Thymus (tissue), 11 donors: Measurements from ENCODE around the gene ZMIZ2. TPM values are rescaled to one million over a fixed set of nuclear protein-coding genes. Genes with fewer than 3 reads are reported as not detected.

Experiments used
- DNase-seq, 9 donors: peaks; one replicate each; pipeline ENCODE4 v3.0.0-alpha.2; 2013; ENCODE audit warnings: low spot score in 9 of 9, low read depth in 6 of 9, missing footprints in 1 of 9
- H3K27ac ChIP-seq, 2 donors: one replicate each; pipeline ENCODE4 v1.5.1; 2013; ENCODE audit warnings: control low read depth in 1 of 2, low read depth in 1 of 2, low read length in 1 of 2, mild to moderate bottlenecking in 1 of 2, moderate library complexity in 1 of 2
- H3K27me3 ChIP-seq, 2 donors: one replicate each; pipeline ENCODE4 v1.5.1; 2013; ENCODE audit warnings: low read length in 1 of 2; ENCODE audit not compliant: control insufficient read depth in 2 of 2, insufficient read depth in 1 of 2
- H3K36me3 ChIP-seq, 2 donors: one replicate each; pipeline ENCODE4 v1.5.1; 2013; ENCODE audit warnings: low read length in 1 of 2, mild to moderate bottlenecking in 1 of 2, moderate library complexity in 1 of 2; ENCODE audit not compliant: control insufficient read depth in 2 of 2, insufficient read depth in 2 of 2
- H3K4me1 ChIP-seq, 2 donors: one replicate each; pipeline ENCODE4 v1.5.1; 2013; ENCODE audit warnings: low read length in 2 of 2; ENCODE audit not compliant: control insufficient read depth in 2 of 2, insufficient read depth in 2 of 2
- H3K4me3 ChIP-seq, 2 donors: one replicate each; pipeline ENCODE4 v1.5.1; 2013; ENCODE audit warnings: low read length in 2 of 2, control low read depth in 1 of 2, mild to moderate bottlenecking in 1 of 2
- H3K9me3 ChIP-seq, 2 donors: one replicate each; pipeline ENCODE4 v1.5.1; 2013; ENCODE audit warnings: low read length in 1 of 2, mild to moderate bottlenecking in 1 of 2; ENCODE audit not compliant: control insufficient read depth in 2 of 2, insufficient read depth in 1 of 2
- WGBS: extraction: QIAGEN DNeasy Blood & Tissue Kit; methylation state at CpG from one replicate; pipeline ENCODE4 v1.1.7; 2013; 5-methylcytosine and 5-hydroxymethylcytosine counted together
- polyA plus RNA-seq: library from polyadenylated mRNA; stranded (reverse); fragments of 200-250 nt; gene quantifications from one replicate; pipeline ENCODE4 v1.2.3, GENCODE V29; 2013
- total RNA-seq: library from RNA; stranded (reverse); fragments of 120-200 nt; gene quantifications from one replicate; pipeline ENCODE4 v1.2.4, GENCODE V29; 2013
- donor health status: healthy.

ZMIZ2 gene
- total and polyA plus RNA-seq, 2 donors, result 7.5 to 74.1 TPM

DNA sequence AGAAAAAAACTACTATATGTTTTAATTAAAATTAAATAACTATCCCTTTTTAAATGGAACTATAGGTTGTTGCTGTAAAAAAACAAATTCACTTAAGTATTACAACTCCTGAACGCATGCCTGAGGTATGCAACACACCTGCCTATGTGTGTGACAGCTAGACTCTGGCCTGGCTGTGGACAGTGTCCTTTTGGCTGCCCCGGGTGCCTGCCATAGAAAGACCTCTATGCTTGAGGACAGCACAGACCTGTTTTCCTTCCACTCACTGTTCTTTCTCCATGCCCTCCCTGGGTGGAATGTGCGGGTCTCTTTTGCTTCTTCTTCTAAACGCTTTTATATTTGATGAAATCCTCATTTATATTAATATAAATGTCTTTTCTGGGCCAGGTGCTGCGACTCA, 41.3 kb downstream of the ZMIZ2 start:
- Histone ChIP-seq H3K4me1 (no peaks in the 10 kb centered on the region), H3K27ac (no peak overlapping the region), H3K27me3 (no peaks in the 10 kb centered on the region), H3K4me3 (no peak overlapping the region), H3K9me3 (no peaks in the 10 kb centered on the region), H3K36me3 (no peaks in the 10 kb centered on the region)
- DNase-seq, result no peak
- 98% methylated on average over 5 of the region's 5 CpGs for WGBS

DNA sequence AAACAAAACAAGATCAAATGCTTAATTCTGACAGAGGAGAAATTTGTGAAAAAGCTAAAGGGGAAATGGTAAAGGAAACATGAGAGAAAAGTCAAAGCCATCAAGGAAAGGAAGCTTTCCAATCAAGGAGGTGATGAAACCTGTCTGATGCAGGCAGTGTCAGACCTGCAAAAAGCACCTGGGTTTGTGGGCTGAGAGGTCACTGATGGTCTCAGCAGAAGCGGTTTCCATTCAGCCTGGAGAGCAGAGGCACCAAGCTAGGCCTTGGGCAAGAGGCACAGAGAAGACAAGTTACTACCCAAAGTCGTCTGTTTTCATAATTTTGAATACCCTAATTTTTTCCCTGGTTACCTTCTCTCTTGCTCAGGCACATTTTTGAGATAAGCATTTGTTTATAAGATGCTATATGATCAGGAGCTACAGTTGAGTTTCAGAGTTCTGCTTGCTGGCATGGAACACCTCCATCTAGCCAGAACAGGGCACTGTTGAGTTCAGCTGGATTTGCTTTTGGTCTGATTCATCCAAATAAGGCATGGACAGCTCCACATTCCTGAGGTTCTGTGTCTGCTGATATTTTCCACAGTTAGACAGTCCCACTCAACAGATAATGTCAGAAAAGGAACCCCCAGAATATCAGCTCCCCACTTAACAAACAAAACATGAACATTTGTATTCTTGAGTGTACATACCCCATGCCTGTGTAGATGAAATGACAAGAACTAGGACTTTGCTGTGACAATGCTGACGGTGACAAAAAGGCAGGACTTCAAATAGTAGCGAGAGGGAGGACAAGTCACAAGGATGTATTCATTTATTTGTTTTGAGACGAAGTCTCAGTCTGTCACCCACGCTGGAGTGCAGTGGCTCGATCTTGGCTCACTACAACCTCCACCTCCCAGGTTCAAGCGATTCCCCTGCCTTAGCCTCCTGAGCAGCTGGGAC, 42.9 kb downstream of the ZMIZ2 start:
- Histone ChIP-seq H3K27ac (no peak overlapping the region), H3K36me3 (no peaks in the 10 kb centered on the region), H3K4me3 (no peak overlapping the region), H3K27me3 (no peaks in the 10 kb centered on the region), H3K4me1 (peaks cover 3 to 5% of the 10 kb centered on the region in 2 donors), H3K9me3 (no peaks in the 10 kb centered on the region)
- 96% methylated on average over 8 of the region's 8 CpGs for WGBS
- no peak for DNase-seq

DNA sequence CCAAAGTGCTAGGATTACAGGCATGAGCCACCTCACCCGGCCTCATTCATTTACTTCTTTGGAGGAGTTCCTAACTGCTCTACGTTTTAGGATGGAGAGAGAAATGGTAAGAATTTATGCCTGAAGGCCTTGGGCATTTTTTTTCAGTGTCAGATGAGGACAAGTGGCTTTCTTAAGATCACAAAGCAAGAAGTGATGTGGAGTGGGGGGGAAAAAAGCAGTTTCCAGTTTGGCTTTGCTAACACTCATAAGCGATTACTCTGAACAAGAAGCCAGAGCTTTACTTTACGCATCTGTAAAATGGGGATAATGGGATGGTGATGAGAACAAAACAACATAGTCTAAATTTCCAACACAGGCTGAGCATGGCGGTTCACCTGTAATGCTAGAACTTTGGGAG, 45.3 kb downstream of the ZMIZ2 start:
- Histone ChIP-seq H3K27me3 (no peaks in the 10 kb centered on the region), H3K4me1 (peaks cover 6 to 15% of the 10 kb centered on the region in 2 donors), H3K27ac (no peak overlapping the region), H3K4me3 (no peak overlapping the region), H3K9me3 (no peaks in the 10 kb centered on the region), H3K36me3 (peaks cover 0 to 12% of the 10 kb centered on the region in 2 donors)
- 97% methylated on average over 5 of the region's 5 CpGs for WGBS
- DNase-seq, result no peak

DNA sequence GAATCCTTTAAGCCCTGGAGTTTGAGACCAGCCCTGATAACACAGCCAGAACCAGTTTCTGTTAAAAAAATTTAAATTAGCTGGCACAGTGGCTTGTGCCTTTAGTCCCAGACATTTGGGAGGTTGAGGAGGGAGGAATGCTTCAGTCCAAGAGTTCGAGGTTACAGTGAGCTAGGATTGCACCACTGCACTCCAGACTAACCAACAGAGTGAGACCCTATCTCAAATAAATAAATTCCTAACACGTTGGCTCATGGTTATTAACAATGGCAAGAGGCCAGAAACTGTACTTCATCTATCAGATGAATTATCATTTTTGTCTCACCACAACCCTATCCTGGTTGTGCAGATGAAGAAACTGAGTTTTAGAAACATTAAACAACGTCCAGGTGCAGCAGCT, 45.7 kb downstream of the ZMIZ2 start:
- Histone ChIP-seq H3K4me1 (peaks cover 6 to 17% of the 10 kb centered on the region in 2 donors), H3K9me3 (no peaks in the 10 kb centered on the region), H3K4me3 (no peak overlapping the region), H3K27me3 (no peaks in the 10 kb centered on the region), H3K36me3 (peaks cover 0 to 16% of the 10 kb centered on the region in 2 donors), H3K27ac (no peak overlapping the region)
- 89% methylated on average over 3 of the region's 3 CpGs for WGBS
- no peak for DNase-seq

DNA sequence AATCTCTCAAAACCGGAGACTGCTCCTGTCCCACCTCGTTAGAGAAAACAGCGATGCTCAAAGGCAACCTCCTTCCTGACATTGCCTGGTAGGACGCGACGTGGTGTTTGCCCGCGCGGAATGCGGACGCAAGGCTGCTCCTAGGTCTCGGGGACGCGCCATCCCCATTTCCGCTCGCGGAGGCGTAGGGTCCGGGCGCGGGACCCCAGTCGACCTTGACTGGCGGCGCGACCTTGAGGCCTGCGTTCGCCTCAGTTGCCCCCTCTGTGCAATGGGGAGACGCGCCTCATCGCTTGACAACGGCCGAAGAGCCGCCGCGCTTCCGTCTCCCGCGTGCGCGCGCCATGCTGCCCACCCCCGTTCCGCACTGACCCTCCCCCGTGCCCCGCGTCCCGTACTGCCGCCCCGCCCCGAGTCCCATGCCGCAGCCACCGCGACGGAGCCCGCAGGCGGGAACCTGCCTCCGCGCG, 47.4 kb downstream of the ZMIZ2 start:
- H3K36me3 ChIP-seq, result peaks cover 5 to 32% of the 10 kb centered on the region in 2 donors
- under 1% methylated on average over 59 of the region's 59 CpGs for WGBS
- DNase-seq, result peak in 4 of 9 donors; percentile 13 to 63 (median 40)
- H3K4me1 ChIP-seq, result peaks cover 6 to 18% of the 10 kb centered on the region in 2 donors
- H3K9me3 ChIP-seq, result no peaks in the 10 kb centered on the region
- H3K27ac ChIP-seq, result peak overlapping the region; percentile 80
- peak overlapping the region; percentile 52 to 98 for H3K4me3 ChIP-seq
- no peaks in the 10 kb centered on the region for H3K27me3 ChIP-seq

DNA sequence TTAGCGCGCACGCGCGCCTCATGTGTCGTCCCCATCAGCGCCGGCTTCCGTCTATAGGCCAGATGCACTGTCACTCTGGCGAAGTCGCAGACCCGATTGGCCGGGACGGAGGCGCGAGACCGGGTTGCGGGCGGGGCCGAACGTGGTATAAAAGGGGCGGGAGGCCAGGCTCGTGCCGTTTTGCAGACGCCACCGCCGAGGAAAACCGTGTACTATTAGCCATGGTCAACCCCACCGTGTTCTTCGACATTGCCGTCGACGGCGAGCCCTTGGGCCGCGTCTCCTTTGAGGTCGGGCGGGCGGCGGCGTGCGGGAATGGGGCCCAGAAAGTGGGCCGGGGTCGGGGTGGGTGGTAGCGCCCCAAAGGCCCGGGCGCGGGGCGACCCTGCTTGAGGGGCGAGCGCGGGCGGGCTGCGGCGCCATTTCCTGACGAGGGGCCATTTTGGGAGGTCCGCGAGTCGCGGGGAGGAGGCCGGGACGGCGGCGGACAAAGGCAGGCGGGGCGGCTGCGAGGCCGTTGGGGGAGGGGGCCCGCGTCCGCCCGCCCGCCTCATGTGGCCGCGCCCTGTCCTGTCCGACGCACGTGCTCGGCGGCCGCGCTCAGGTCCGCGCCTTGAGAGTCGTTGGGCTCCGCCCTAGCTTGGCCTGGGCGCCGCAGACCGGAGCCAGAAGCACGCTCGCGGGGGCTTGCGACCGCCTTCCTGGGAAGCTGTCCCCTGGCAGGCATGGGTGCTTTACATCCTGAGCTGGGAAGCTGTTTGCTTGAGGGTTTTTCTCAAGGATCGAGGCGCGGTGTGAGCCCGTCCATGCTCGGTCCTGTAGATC, 48.1 kb downstream of the ZMIZ2 start, which contains the start of gene PPIA:
Gene PPIA, plus strand, starts transcription at position 178 of the 825 bp plus-strand sequence. Its CDS starts 44 bp downstream, at position 222.
- DNase-seq, result peak; percentile 93 to 99 (median 98)
- H3K27me3 ChIP-seq, result no peaks in the 10 kb centered on the region
- H3K27ac ChIP-seq, result peak within 1 kb of the TSS; percentile 98
- WGBS, result under 1% methylated on average over 99 of the region's 99 CpGs
- H3K4me3 ChIP-seq, result peak within 1 kb of the TSS; percentile 52 to 98
- no peaks in the 10 kb centered on the region for H3K9me3 ChIP-seq
- peaks cover 7 to 37% of the 10 kb centered on the region in 2 donors for H3K36me3 ChIP-seq
- peaks cover 6 to 18% of the 10 kb centered on the region in 2 donors for H3K4me1 ChIP-seq

DNA sequence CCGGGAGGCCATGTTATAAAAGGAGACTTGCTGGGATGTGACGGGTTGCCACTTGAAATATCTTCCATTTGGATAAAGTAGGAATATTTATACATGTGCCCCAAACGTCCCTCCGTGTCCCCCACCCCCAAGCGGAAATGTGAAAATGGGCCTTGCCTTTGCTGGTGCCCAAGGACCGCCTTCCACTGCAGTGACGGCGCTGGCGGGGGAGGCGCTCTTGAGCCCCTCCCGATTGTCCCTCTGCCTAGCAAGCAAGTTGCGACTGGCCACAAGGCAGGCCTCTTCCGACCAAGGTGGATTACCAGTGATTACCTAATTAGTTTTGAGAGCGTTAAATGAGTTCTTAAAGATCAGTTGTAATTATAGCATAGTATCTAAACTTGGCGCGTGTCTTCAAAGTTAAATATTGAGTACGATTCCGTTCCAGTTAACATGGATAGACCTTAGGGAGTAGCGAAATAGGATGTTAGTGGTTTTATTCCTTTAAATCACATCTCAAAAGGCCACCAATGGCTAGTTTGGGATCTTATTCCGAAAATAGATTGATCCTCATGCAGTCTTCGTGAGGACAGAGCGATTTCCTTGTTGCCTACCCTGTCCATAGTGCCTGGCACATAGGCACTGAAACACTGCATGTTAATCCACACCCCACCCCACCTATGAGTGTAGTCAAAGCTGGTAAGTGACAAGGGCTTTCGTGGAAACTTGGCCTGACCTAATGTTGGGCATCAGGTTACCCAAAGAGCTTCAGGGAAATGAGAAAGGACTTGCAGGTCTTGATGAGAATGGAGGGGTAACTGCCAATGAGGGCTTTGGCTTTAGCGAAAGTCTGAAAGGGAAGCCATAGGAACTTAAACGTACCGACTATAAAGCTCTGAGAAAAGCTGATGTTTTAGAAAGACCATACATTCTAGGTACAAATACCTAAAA, 48.9 kb downstream of the ZMIZ2 start:
- WGBS, result 5% methylated on average over 26 of the region's 26 CpGs
- peak overlapping the region; percentile 98 for H3K27ac ChIP-seq
- no peaks in the 10 kb centered on the region for H3K9me3 ChIP-seq
- peaks cover 14 to 46% of the 10 kb centered on the region in 2 donors for H3K36me3 ChIP-seq
- peak; percentile 64 to 89 (median 75) for DNase-seq
- H3K4me3 ChIP-seq, result peak overlapping the region; percentile 52 to 98
- peaks cover 6 to 18% of the 10 kb centered on the region in 2 donors for H3K4me1 ChIP-seq
- no peaks in the 10 kb centered on the region for H3K27me3 ChIP-seq

DNA sequence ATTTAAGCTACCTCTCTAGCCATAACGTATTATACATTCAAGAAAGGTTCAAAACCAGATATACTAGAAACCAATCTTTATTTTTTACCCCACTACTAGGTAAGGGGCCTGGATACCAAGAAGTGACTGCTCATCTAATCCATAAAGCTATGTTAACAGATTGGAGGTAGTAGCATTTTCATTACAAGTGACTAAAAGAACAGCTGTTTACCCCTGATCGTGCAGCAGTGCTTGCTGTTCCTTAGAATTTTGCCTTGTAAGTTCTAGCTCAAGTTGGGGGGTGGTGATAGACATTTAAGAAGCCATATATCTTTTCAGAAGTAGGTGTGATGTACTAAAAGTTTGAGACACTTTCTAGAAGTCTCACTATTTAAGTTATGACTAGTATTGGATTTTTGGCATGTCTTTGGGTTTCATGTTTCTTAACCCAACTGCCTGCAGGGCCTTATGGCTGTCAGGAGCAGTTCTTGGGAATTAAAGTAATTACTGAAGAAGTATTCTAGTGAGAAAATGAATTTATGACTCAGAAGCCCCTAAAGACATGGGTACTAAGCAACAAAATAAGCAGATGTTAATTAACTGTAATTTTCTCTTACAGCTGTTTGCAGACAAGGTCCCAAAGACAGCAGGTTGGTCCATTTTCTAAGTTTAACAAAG, 50.1 kb downstream of the ZMIZ2 start:
- H3K9me3 ChIP-seq, result no peaks in the 10 kb centered on the region
- H3K27me3 ChIP-seq, result no peaks in the 10 kb centered on the region
- DNase-seq, result no peak
- H3K4me1 ChIP-seq, result peaks cover 6 to 18% of the 10 kb centered on the region in 2 donors
- 18% methylated on average over 2 of the region's 2 CpGs for whole genome bisulfite sequencing
- peaks cover 24 to 57% of the 10 kb centered on the region in 2 donors for H3K36me3 ChIP-seq
- no peak overlapping the region for H3K27ac ChIP-seq
- peak overlapping the region; percentile 7 to 98 for H3K4me3 ChIP-seq
